Stimulated activated naive CD8-positive, alpha-beta T cell treated with anti-CD3 and anti-CD28 coated beads, Interleukin-15, amount 100 ng/mL, for 72 hours (primary cell): ENCODE measurements around the gene SRP68.
"Not testable (repeated sequence)": the region's sequence is repeated elsewhere in the genome, so short reads cannot be mapped to it uniquely, and the experiment has no call there.

ENCODE experiments used
- ATAC-seq: fragments of 150-1000 bp; cut with Tn5 transposase; 2 replicates; pipeline ENCODE4 v1.10.0; 2021; ENCODE audit warnings: mild to moderate bottlenecking, moderate library complexity
- DNase-seq, 2 donors: peaks; one replicate each; pipeline ENCODE4 v3.0.0; 2021 to 2022
- H3K27ac Mint-ChIP-seq, 2 donors: one replicate each; pipeline ENCODE4 v1.8.0; 2022; ENCODE audit warnings: mild to moderate bottlenecking in 2 of 2, mixed read lengths in 2 of 2, moderate library complexity in 2 of 2
- H3K27me3 Mint-ChIP-seq: one replicate; pipeline ENCODE4 v1.8.0; 2022; ENCODE audit warnings: mixed read lengths
- H3K4me1 Mint-ChIP-seq: one replicate; pipeline ENCODE4 v1.8.0; 2022; ENCODE audit warnings: mild to moderate bottlenecking, mixed read lengths
- H3K4me3 Mint-ChIP-seq, 2 donors: one replicate each; pipeline ENCODE4 v1.8.0; 2022; ENCODE audit warnings: mild to moderate bottlenecking in 2 of 2, mixed read lengths in 2 of 2, moderate library complexity in 1 of 2
- H3K9me3 Mint-ChIP-seq, 2 donors: one replicate each; pipeline ENCODE4 v1.8.0; 2022; ENCODE audit warnings: mixed read lengths in 2 of 2

SRP68 gene

DNA sequence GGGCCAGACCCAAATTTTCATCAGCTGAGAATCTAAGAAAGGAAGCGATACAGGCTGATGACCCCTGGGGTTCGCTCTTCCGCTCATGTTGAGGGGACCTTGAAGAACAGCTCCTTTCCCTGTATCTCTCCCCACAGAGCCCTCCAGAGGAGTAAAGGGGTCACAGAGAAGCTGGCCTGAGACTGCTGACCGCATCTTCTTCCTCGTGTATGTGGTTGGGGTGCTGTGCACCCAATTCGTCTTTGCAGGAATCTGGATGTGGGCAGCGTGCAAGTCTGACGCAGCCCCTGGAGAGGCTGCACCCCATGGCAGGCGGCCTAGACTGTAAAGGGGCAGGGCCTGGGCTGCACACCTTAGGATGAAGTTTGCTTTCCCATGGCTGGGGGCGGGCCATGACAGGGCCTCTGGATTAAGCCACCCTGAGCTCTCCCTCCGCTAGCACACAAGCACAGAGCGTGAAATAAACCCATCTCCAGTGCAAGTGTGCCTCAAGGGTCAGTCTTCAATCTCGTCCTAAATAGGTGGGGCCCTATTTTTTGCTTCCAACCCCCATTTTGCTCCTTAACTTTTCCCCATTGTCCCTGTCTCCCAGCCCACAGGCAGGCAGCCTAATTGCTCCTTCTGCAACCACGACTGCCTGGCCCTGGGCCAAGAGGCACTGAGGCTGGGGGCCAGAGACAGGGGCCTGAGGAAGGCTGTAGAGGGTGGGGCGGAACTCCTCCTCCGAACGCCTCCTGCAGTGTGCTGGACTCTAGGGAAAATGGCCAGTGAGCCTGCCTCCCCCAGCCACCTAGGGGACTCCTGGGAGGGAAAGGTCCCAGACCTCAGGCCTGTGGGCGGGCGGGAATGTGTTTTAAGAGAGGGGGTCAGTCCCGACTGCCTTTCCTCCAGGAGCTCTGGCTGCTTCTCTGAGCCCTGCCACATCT, 10.3 kb upstream of the SRP68 start:
- Mint-ChIP-seq H3K27ac (peak overlapping the region in 1 of 2 donors; percentile 35), H3K9me3 (no peaks in the 10 kb centered on the region), H3K27me3 (peaks cover 21% of the 10 kb centered on the region), H3K4me1 (peaks cover 34% of the 10 kb centered on the region), H3K4me3 (no peak overlapping the region)
- no peak for DNase-seq
- no peak for ATAC-seq

DNA sequence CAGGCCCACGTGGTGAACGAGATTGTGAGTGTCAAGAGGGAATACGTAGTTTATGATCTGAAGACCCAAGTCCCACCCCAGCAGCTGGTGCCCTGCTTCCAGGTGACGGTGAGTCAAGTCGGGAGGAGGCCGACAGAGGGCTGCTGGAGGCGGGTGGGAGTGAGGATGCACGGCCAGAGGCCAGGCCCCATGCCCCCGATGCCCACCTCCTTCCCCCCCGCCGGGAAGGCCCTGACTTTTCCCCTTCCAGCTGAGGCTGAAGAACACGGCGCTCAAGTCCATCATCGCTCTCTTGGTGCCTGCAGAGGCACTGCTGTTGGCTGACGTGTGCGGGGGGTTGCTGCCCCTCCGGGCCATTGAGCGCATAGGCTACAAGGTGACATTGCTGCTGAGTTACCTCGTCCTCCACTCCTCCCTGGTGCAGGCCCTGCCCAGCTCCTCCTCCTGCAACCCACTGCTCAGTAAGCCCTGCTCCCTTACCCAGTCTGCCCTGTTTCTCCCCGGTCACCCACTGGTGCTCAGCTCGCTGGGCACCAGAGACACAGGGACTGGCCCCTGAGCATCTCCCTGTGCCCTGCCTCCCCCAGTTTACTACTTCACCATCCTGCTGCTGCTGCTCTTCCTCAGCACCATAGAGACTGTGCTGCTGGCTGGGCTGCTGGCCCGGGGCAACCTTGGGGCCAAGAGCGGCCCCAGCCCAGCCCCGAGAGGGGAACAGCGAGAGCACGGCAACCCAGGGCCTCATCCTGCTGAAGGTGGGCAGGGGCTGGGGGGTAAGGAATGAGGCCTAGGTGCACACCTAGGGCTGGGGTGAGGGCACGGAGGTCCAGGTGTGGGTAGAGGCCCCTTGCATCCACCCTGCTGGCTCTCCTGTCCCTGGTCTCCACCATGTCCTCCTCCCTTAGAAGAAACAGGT, 9.2 kb upstream of the SRP68 start:
- no peaks in the 10 kb centered on the region for H3K9me3 Mint-ChIP-seq
- ATAC-seq (no peak), DNase-seq (no peak)
- peaks cover 31% of the 10 kb centered on the region for H3K27me3 Mint-ChIP-seq
- H3K4me1 Mint-ChIP-seq, result peaks cover 44% of the 10 kb centered on the region
- no peak overlapping the region for H3K4me3 Mint-ChIP-seq
- H3K27ac Mint-ChIP-seq, result no peak overlapping the region

DNA sequence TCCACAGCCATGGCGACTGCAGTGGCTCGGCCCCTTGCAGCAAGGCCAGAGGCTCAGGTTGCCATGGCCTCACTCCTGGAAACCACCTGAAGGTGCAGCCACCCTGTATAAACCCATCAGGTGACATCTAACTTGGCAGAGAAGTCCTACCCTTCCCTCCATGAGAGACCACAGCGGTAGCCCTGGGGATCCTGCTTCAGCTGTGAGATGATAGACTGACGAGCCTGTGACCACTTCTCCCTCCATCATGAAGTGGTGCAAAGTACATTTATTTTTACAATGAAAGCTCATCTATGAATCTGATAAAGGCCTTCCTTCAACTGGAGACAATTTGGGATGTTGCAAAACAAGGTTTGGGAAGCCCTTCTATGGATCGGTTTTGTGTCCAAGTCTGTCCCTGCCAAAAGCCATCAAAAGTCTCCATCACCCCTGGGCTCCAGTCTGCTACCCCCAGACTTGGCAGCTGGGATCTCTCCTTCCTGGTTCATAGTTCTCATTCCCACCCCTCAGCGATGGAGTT, 8.5 kb upstream of the SRP68 start:
- peak overlapping the region in 1 of 2 donors; percentile 13 for H3K27ac Mint-ChIP-seq
- no peak for ATAC-seq
- peaks cover 52% of the 10 kb centered on the region for H3K4me1 Mint-ChIP-seq
- DNase-seq, result no peak
- H3K27me3 Mint-ChIP-seq, result peaks cover 39% of the 10 kb centered on the region
- no peak overlapping the region for H3K4me3 Mint-ChIP-seq
- H3K9me3 Mint-ChIP-seq, result no peaks in the 10 kb centered on the region

DNA sequence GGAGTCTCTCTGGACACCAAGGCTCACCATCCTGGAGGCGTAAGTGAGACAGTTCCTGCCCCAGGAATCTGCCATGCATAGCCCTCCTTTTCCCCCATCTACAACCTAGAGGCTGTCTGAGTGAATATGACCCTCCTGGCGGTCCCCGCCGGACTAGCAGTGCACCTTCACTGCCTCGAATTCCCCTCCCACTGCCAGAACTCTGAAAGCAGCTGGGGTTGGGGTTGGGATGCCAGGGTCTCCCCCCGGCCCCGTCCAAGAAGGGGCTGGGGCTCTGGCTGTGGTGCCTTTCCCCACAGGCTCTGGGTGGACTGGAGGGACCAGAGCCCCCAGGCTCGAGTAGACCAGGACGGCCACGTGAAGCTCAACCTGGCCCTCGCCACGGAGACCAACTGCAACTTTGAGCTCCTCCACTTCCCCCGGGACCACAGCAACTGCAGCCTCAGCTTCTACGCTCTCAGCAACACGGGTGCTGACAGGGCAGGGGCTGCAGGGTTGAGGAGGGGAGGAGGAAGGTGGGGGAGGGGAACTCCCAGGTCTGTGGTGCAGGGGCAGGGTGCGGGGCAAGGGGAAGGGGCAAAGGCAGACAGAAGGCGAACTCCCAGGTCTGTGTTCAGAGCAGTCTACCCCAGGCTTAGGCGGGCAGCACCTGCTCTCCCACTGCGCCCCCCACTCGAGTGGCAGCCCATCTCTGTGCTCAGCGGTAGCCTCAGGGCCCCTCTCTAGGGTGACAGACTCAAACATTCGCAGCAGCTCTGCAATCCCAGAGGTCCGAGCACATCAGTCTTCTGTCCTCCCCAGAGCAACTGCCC, 7.8 kb upstream of the SRP68 start:
- Mint-ChIP-seq H3K4me3 (no peak overlapping the region), H3K27me3 (peaks cover 45% of the 10 kb centered on the region), H3K27ac (peak overlapping the region in 1 of 2 donors; percentile 13), H3K9me3 (no peaks in the 10 kb centered on the region), H3K4me1 (peaks cover 58% of the 10 kb centered on the region)
- DNase-seq (no peak), ATAC-seq (no peak)

DNA sequence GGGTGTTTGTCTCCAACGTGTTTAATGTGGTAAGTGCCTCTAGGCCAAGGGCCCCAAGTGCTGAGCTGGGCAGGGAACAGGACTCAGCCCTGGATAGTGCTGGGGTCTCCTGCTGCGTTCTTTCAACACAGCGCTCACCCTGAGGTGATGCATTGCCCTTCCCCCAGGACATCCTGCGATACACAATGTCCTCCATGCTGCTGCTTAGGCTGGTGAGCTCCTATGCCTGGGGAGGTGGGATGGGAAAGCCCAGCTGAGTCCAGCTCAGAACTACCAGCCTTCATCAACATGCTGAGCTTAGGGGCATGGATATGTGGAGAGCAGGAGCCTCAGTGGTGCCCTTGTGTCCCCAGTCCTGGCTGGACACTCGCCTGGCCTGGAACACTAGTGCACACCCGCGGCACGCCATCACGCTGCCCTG, 7.2 kb upstream of the SRP68 start:
- H3K27ac Mint-ChIP-seq, result no peak overlapping the region
- no peaks in the 10 kb centered on the region for H3K9me3 Mint-ChIP-seq
- DNase-seq (no peak), ATAC-seq (peak; percentile 8)
- H3K4me3 Mint-ChIP-seq, result no peak overlapping the region
- peaks cover 51% of the 10 kb centered on the region for H3K27me3 Mint-ChIP-seq
- peaks cover 65% of the 10 kb centered on the region for H3K4me1 Mint-ChIP-seq

DNA sequence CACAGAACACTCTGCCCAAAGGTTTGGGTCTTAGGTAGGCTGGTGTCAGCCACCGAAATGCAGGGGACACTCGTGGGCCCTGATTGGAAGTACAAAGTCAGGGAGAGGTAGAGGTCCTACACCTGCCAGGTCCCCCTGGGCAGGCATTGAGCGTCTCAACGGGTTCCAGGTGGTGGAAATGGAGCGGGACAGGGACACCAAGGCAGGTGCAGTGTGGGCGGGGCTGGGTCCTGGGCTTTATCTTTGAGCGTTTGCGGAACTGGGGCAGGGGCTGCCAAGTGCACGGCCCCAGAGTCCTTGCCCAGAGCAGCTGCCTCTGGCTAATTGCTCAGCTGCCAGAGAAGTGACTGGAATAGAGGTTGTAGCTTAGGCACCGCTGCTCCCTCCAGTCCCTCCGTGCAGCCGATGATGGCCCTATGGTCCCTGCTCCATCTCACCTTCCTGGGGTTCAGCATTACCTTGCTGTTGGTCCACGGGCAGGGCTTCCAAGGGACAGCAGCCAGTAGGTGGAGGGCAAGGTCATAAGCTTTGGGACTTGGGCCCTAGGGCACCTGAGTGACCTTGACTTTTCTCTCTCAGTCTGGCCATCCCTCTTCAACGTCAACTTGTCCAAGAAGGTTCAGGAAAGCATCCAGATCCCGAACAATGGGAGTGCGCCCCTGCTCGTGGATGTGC, 6.7 kb upstream of the SRP68 start, which contains the start of gene ZACN:
ZACN (plus strand) TSS at position 323 of the 675 bp plus-strand sequence; CDS start at position 406, 83 bp downstream.
- ATAC-seq, result no peak

DNA sequence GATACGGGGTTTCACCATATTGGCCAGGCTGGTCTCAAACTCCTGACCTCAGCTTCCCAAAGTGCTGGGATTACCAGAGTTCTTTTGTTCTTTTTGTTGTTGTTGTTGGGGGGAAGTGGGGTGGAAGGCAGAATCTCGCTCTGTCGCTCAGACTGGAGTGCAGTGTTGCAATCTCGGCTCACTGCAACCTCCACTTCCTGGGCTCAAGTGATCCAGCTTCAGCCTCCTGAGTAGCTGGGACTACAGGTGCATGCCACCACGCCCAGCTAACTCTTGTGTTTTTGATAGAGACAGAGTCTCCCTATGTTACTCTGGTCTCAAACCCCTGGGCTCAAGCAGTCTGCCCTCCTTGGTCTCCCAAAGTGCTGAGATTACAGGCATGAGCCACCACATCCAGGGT, 6.1 kb upstream of the SRP68 start:
- ATAC-seq, H3K9me3 Mint-ChIP-seq, DNase-seq: not testable (repeated sequence)
- peak overlapping the region in 1 of 2 donors; percentile 29 for H3K4me3 Mint-ChIP-seq
- peaks cover 63% of the 10 kb centered on the region for H3K27me3 Mint-ChIP-seq
- H3K4me1 Mint-ChIP-seq, result peaks cover 65% of the 10 kb centered on the region
- peak overlapping the region in 1 of 2 donors; percentile 7 for H3K27ac Mint-ChIP-seq

More for the DNA sequence above, 6.7 kb upstream of the SRP68 start, which contains the start of gene ZACN:
- no peak for DNase-seq
- Mint-ChIP-seq H3K9me3 (no peaks in the 10 kb centered on the region), H3K27ac (peak within 1 kb of the TSS in 1 of 2 donors; percentile 74), H3K27me3 (peaks cover 57% of the 10 kb centered on the region), H3K4me1 (peaks cover 65% of the 10 kb centered on the region), H3K4me3 (peak within 1 kb of the TSS in 1 of 2 donors; percentile 39)

DNA sequence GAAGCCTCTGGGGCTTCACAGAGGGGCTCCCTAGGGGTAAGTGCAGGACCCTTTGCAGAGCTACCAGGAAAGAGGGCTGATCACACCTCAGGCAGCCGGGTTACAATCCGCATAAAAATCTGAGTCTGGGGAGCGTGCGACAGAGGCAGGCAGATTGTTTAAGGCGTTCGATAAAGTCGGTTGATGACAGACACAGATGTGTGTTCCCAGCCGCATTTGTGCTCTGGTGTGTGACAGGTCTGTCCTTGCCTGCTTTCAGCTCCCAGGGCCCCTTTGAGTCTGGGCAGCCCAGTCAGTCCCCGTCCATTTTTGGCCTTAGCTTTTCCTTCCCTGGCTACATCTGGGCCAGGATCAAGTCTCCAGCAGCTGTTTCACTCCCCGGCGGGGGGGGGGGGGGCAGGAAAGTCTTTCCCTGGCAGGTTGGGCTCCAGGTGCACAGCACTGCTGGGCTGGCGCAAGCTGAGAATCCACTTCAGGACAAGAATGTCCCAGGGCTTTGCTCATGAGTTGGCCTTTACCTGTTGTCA, 5.3 kb upstream of the SRP68 start:
- peak overlapping the region in 1 of 2 donors; percentile 87 for H3K27ac Mint-ChIP-seq
- H3K9me3 Mint-ChIP-seq, result no peaks in the 10 kb centered on the region
- H3K4me1 Mint-ChIP-seq, result peaks cover 65% of the 10 kb centered on the region
- no peak for DNase-seq
- no peak for ATAC-seq
- peaks cover 65% of the 10 kb centered on the region for H3K27me3 Mint-ChIP-seq
- peak overlapping the region in 1 of 2 donors; percentile 82 for H3K4me3 Mint-ChIP-seq

DNA sequence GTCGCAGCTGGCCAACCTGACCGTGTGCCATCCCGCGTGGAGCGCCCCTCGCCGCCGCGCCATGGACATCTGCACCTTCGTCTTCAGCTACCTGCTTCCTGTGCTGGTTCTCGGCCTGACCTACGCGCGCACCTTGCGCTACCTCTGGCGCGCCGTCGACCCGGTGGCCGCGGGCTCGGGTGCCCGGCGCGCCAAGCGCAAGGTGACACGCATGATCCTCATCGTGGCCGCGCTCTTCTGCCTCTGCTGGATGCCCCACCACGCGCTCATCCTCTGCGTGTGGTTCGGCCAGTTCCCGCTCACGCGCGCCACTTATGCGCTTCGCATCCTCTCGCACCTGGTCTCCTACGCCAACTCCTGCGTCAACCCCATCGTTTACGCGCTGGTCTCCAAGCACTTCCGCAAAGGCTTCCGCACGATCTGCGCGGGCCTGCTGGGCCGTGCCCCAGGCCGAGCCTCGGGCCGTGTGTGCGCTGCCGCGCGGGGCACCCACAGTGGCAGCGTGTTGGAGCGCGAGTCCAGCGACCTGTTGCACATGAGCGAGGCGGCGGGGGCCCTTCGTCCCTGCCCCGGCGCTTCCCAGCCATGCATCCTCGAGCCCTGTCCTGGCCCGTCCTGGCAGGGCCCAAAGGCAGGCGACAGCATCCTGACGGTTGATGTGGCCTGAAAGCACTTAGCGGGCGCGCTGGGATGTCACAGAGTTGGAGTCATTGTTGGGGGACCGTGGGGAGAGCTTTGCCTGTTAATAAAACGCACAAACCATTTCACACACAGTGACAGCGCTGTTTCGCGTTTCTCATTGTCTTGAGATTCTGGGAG, 4.7 kb upstream of the SRP68 start:
- peak overlapping the region; percentile 6 to 87 for H3K27ac Mint-ChIP-seq
- ATAC-seq, result peak; percentile 39
- no peaks in the 10 kb centered on the region for H3K9me3 Mint-ChIP-seq
- peaks cover 65% of the 10 kb centered on the region for H3K27me3 Mint-ChIP-seq
- peak overlapping the region; percentile 73 to 82 for H3K4me3 Mint-ChIP-seq
- H3K4me1 Mint-ChIP-seq, result peaks cover 65% of the 10 kb centered on the region
- DNase-seq, result peak; percentile 36 to 54

DNA sequence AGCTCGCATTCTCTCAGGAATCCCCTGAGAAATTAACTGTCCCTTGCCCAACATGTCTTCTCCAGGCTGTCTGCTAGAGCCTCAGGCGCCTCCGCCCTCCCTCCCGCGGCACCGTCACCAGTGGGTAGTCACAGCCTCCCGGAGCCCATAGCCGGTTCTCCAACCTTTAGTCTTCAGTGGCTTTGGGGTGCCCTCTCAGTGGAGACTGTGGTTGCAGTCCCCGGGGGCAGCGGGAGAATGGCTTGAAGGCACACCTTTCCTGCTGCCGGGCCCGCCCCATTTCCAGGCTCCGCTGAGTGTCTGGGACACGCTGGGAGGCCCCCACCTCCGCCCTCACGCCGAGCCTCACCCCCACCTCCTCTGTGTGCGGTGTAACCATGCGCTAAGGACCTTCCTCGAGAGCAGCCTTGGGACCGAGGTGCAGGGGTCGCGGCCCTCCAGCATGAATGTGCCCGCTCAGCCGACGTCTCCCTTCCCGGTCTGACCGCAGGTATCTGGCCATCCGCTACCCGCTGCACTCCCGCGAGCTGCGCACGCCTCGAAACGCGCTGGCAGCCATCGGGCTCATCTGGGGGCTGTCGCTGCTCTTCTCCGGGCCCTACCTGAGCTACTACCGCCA, 3.9 kb upstream of the SRP68 start:
- Mint-ChIP-seq H3K27ac (peak overlapping the region in 1 of 2 donors; percentile 52), H3K4me1 (peaks cover 65% of the 10 kb centered on the region), H3K27me3 (peaks cover 65% of the 10 kb centered on the region), H3K9me3 (no peaks in the 10 kb centered on the region), H3K4me3 (peak overlapping the region; percentile 73 to 82)
- DNase-seq (peak in 1 of 2 donors; percentile 21), ATAC-seq (no peak)

DNA sequence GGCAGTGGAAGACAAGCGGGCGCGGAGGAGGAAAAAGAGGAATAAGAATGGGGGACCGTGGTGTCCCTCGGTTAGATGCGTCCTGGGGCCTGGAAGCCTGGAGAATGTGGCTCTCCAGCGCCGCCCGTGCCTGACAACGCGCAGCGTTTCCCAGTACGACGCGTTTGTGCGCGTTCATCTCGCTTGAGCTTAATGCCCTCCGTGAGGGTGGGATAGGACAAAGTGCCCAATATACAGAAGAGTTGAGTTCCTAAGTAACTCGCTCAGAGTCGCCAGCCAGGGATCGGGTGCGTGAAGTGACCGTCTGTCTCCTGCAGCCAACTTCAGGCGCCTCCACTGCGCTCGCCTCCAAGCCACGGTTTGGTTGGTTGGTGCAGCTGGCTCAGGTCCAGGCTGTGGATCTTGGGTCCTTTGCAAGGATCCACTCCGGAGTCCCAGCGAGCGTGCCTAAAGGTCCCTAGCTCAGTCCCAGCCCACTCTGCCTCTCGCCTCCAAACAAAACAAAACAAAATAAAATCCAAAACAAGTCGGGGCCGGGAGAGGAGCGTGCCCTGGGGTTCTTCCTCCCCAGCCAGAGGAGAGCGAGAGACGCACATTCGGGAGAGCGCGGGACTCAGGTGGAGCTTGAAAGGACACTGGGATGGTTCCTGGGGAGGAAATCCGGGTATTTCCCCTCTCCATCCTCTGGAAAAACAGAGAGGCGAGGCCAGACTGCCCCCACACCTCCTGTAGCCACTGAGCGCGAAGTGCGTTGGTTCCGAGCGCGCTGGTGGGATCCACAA, 3.2 kb upstream of the SRP68 start:
- no peak for DNase-seq
- no peak for ATAC-seq
- Mint-ChIP-seq H3K27ac (no peak overlapping the region), H3K27me3 (peaks cover 65% of the 10 kb centered on the region), H3K4me3 (peak overlapping the region; percentile 74 to 75), H3K4me1 (peaks cover 66% of the 10 kb centered on the region), H3K9me3 (no peaks in the 10 kb centered on the region)
